GM21390 (cell line): Measurements from ENCODE around the gene PIM2.
"Not testable (repeated sequence)": the region's sequence is repeated elsewhere in the genome, so short reads cannot be mapped to it uniquely, and the experiment has no call there.

Source experiments
- ATAC-seq: cut with Tn5 transposase; IDR thresholded peaks from one replicate; pipeline ENCODE4 v1.9.1; 2021; ENCODE audit not compliant: unreplicated experiment

PIM2 gene

GRCh38 chrX:48909703-48910294 lies 9.0 kb downstream of the PIM2 start:
- ATAC-seq: no peak

GRCh38 chrX:48908600-48908999 lies 10.2 kb downstream of the PIM2 start:
- no peak for ATAC-seq

GRCh38 chrX:48905090-48905790 lies 13.6 kb downstream of the PIM2 start:
- ATAC-seq: no peak

GRCh38 chrX:48904626-48905025 lies 14.2 kb downstream of the PIM2 start:
- no peak for ATAC-seq

- no peak for ATAC-seq
These were observed 14.6 kb downstream of the PIM2 start for GRCh38 chrX:48904180-48904579.

- ATAC-seq: no peak
These were observed 15.5 kb downstream of the PIM2 start for GRCh38 chrX:48903290-48903689.

- no peak for ATAC-seq
These were observed 16.0 kb downstream of the PIM2 start for GRCh38 chrX:48902776-48903175.

GRCh38 chrX:48902135-48902534 lies 16.7 kb downstream of the PIM2 start:
- ATAC-seq: no peak

GRCh38 chrX:48901069-48901468 lies 17.8 kb downstream of the PIM2 start:
- no peak for ATAC-seq

- no peak for ATAC-seq
These were observed 19.8 kb downstream of the PIM2 start for GRCh38 chrX:48899078-48899410.

- peak; percentile 89 for ATAC-seq
These were observed 21.1 kb downstream of the PIM2 start, which contains the start of the genes PQBP1 and TIMM17B for GRCh38 chrX:48897625-48898306. Gene PQBP1, plus strand, starts transcription at chrX:48897930. Its CDS starts 580 bp downstream, at chrX:48898510. Gene TIMM17B, minus strand, starts transcription at chrX:48897768. Its CDS starts 19 bp downstream, at chrX:48897749.

- ATAC-seq: no peak
These were observed 21.6 kb downstream of the PIM2 start for GRCh38 chrX:48897157-48897624.

GRCh38 chrX:48896611-48897011 lies 22.2 kb downstream of the PIM2 start:
- no peak for ATAC-seq

- no peak for ATAC-seq
These were observed 23.9 kb downstream of the PIM2 start for GRCh38 chrX:48894891-48895290.

GRCh38 chrX:48893556-48894348 lies 25.1 kb downstream of the PIM2 start:
- ATAC-seq: no peak

GRCh38 chrX:48892896-48893295 lies 25.9 kb downstream of the PIM2 start:
- ATAC-seq: no peak

GRCh38 chrX:48891402-48892288 lies 27.2 kb downstream of the PIM2 start:
- peak; percentile 80 for ATAC-seq

GRCh38 chrX:48890934-48891401 lies 27.9 kb downstream of the PIM2 start:
- ATAC-seq: peak; percentile 43

- no peak for ATAC-seq
These were observed 28.4 kb downstream of the PIM2 start for GRCh38 chrX:48890296-48890925.

- not testable (repeated sequence) for ATAC-seq
These were observed 32.2 kb downstream of the PIM2 start for GRCh38 chrX:48886586-48886985.
